GM23338 (cell line): Measurements from ENCODE around the gene GRIK4.

Source experiments
- CREB1 ChIP-seq: fragments of 250-450 bp; sonication (Bioruptor Pico); IDR thresholded peaks from 2 replicates; pipeline ENCODE4 v1.5.0; 2020; ENCODE audit warnings: low read depth, mild to moderate bottlenecking, moderate library complexity
- CTCF ChIP-seq, 2 experiments: fragments of 200-600 bp in 1 of 2; sonication (generic) in 1 of 2; conservative IDR thresholded peaks; 2 replicates each; pipeline versions ENCODE4 v1.5.1 to v1.6.1; 2016 to 2017; ENCODE audit warnings: antibody characterized with exemption in 2 of 2, low read depth in 2 of 2, mild to moderate bottlenecking in 2 of 2, moderate library complexity in 1 of 2
- ETS1 ChIP-seq: IDR thresholded peaks from 2 replicates; pipeline ENCODE4 v1.6.1; 2016; ENCODE audit warnings: antibody characterized with exemption
- EZH2 ChIP-seq: fragments of 200-600 bp; sonication (generic); IDR thresholded peaks from one replicate; pipeline ENCODE4 v1.8.0; 2017; ENCODE audit warnings: antibody characterized with exemption, mild to moderate bottlenecking, low read depth; ENCODE audit not compliant: unreplicated experiment
- EZH2phosphoT487 ChIP-seq: fragments of 200-600 bp; sonication (generic); IDR thresholded peaks from one replicate; pipeline ENCODE4 v1.8.1; 2018; ENCODE audit warnings: antibody characterized with exemption; ENCODE audit not compliant: unreplicated experiment
- JUNB ChIP-seq: IDR thresholded peaks from one replicate; pipeline ENCODE4 v1.6.1; 2016; ENCODE audit warnings: antibody characterized with exemption; ENCODE audit not compliant: unreplicated experiment
- NANOG ChIP-seq: IDR thresholded peaks from 2 replicates; pipeline ENCODE4 v1.6.1; 2016; ENCODE audit warnings: antibody characterized with exemption, borderline replicate concordance
- POLR2AphosphoS5 ChIP-seq: IDR thresholded peaks from 2 replicates; pipeline ENCODE4 v1.6.1; 2016; ENCODE audit warnings: antibody characterized with exemption, low read depth
- REST ChIP-seq: IDR thresholded peaks from one replicate; pipeline ENCODE4 v1.6.1; 2018; ENCODE audit warnings: antibody characterized with exemption; ENCODE audit not compliant: unreplicated experiment
- STAT1 ChIP-seq: IDR thresholded peaks from one replicate; pipeline ENCODE4 v1.6.1; 2016; ENCODE audit warnings: antibody characterized with exemption; ENCODE audit not compliant: unreplicated experiment

GRCh38 chr11:120903686-120904085, 392.1 kb downstream of the GRIK4 start:
- TF ChIP-seq CTCF (conservative IDR thresholded peaks at IDR 0.05; ENCODE audit: low read depth in 2 of 2) (no peak), EZH2 (no peak), EZH2phosphoT487 (no peak), CREB1 (CRISPR knock-in tag) (no peak), JUNB (no peak), POLR2AphosphoS5 (no peak), REST (no peak), STAT1 (no peak), ETS1 (no peak), NANOG (no peak)
